ENCODE results near the gene VEGFD. TPM values are rescaled to one million over a fixed set of nuclear protein-coding genes. Genes with fewer than 3 reads are reported as not detected.
A peak's percentile ranks its signal among the peaks of the same experiment; 100 is the strongest.

VEGFD gene
- total RNA-seq, 4 donors from 2014 or later: 0.95 to 3.0 TPM; not detected in 2

DNA sequence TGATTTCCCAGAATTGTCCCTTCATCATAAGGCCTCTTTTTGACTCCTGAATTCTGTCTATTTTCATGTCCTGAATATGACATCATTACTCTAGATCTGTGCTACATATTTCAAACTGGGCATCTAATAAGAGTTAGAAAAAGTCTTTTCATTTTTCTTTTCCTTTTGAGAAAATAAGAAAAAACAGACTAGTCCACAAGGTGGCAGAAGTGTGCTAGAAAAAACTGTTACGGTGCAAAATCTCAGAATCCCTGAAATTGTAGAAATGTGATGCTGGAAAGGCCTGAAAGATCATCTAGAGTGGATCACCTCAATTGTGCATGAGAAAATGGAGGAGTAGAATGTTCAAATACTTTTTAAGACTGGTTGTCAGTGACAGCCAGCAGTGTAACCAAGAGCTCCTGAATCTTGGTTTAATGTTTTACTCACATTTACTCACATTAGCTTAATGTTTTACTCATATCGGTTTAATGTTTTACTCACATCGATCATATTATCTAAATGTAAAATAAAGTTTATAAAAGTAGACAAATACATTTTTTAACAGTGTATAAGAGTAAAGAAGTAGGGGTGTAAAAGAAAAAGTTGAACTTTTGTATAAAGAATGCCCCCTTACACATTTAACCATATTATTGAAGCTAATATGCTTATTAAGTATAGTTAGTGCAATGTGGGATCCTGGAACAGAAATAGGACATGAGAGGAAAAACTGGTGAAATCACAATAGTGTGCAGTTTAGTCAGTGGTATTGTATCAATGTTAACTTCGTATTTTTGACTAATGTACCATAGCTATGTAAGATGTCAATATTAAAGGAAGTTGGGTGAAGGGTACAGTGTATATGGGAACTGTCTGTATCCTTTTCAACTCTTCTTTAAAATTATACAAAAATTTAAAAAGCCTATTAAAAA, 84.0 kb downstream of the VEGFD start:
- Histone ChIP-seq H3K9me3 (no peaks in the 10 kb centered on the region), H3K27ac (peak overlapping the region; percentile 9 to 49 (median 36)), H3K4me1 (peaks cover 0 to 4% (median 0%) of the 10 kb centered on the region in 4 donors), H3K27me3 (no peaks in the 10 kb centered on the region), H3K36me3 (no peaks in the 10 kb centered on the region), H3K4me3 (no peak overlapping the region)
- intact Hi-C loops (cut with DNase I; ENCODE audit: low total_unique reads) (no loop called here), in situ Hi-C loops (cut with MboI; ENCODE audit: low pct_ligation_motif_present in 1 of 4, low pct_unique_long_range_greater_than_20kb in 1 of 4, low sequenced_read_pairs in 3 of 4) (no loop called here)
- TF ChIP-seq POLR2AphosphoS5 (IDR thresholded peaks at IDR 0.05) (no peak), EP300 (IDR thresholded peaks at IDR 0.05; ENCODE audit: low read depth) (no peak), POLR2A (IDR thresholded peaks at IDR 0.05) (no peak)
- TF ChIP-seq, protein P1, sequence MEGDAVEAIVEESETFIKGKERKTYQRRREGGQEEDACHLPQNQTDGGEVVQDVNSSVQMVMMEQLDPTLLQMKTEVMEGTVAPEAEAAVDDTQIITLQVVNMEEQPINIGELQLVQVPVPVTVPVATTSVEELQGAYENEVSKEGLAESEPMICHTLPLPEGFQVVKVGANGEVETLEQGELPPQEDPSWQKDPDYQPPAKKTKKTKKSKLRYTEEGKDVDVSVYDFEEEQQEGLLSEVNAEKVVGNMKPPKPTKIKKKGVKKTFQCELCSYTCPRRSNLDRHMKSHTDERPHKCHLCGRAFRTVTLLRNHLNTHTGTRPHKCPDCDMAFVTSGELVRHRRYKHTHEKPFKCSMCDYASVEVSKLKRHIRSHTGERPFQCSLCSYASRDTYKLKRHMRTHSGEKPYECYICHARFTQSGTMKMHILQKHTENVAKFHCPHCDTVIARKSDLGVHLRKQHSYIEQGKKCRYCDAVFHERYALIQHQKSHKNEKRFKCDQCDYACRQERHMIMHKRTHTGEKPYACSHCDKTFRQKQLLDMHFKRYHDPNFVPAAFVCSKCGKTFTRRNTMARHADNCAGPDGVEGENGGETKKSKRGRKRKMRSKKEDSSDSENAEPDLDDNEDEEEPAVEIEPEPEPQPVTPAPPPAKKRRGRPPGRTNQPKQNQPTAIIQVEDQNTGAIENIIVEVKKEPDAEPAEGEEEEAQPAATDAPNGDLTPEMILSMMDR (IDR thresholded peaks at IDR 0.05): peak; percentile 29 to 47 (median 32)
- 31% methylated on average over 3 to 4 of the region's 4 CpGs for WGBS, 2 donors (ENCODE audit: low coverage in 1 of 2)
- DNase-seq: no peak

DNA sequence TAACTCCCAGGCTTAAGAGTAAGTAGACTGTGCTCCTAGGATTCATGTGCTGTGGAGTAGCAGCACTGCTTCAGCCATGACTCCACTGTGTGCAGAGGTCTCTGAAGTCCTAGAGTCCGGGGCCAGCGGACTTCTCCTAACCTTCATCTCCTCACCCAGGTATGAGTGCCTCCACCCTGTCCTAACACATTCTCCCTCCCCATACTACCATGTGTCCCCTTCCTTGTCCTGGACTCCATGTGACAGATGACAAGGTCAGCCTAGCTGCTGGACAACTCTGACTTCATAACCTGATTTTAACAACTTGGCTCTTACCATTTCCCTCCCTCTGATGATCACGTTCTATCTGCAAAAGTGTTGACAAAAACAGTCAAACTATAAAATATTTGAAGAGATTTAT, 85.4 kb downstream of the VEGFD start:
- no peaks in the 10 kb centered on the region for H3K27me3 ChIP-seq
- no peaks in the 10 kb centered on the region for H3K36me3 ChIP-seq
- H3K9me3 ChIP-seq: no peaks in the 10 kb centered on the region
- H3K4me3 ChIP-seq: no peak overlapping the region
- peak overlapping the region in 2 of 4 donors; percentile 6 to 12 for H3K27ac ChIP-seq
- peaks cover 0 to 4% (median 0%) of the 10 kb centered on the region in 4 donors for H3K4me1 ChIP-seq
- TF ChIP-seq POLR2AphosphoS5 (IDR thresholded peaks at IDR 0.05) (no peak), EP300 (IDR thresholded peaks at IDR 0.05; ENCODE audit: low read depth) (no peak), POLR2A (IDR thresholded peaks at IDR 0.05) (no peak)
- TF ChIP-seq, protein P1 (IDR thresholded peaks at IDR 0.05): no peak
- DNase-seq: no peak
- in situ Hi-C loops (cut with MboI; ENCODE audit: low pct_ligation_motif_present in 1 of 4, low pct_unique_long_range_greater_than_20kb in 1 of 4, low sequenced_read_pairs in 3 of 4): no loop called here
- intact Hi-C loops (cut with DNase I; ENCODE audit: low total_unique reads): no loop called here
- WGBS, 2 donors (ENCODE audit: low coverage in 1 of 2): 60 to 74% methylated on average over 1 to 3 of the region's 3 CpGs

GRCh38 chrX:15298201-15298600, 86.0 kb downstream of the VEGFD start:
- Histone ChIP-seq H3K27ac (peak overlapping the region in 2 of 4 donors; percentile 6 to 12), H3K4me1 (peaks cover 0 to 4% (median 0%) of the 10 kb centered on the region in 4 donors), H3K27me3 (no peaks in the 10 kb centered on the region), H3K36me3 (no peaks in the 10 kb centered on the region), H3K9me3 (no peaks in the 10 kb centered on the region), H3K4me3 (no peak overlapping the region)
- WGBS, 2 donors (ENCODE audit: low coverage in 1 of 2): 65% methylated on average over 2 of the region's 2 CpGs; no CpG with 5 or more reads in 1 of the 2 donors
- DNase-seq: no peak
- in situ Hi-C loops (cut with MboI; ENCODE audit: low pct_ligation_motif_present in 1 of 4, low pct_unique_long_range_greater_than_20kb in 1 of 4, low sequenced_read_pairs in 3 of 4): no loop called here
- intact Hi-C loops (cut with DNase I; ENCODE audit: low total_unique reads): no loop called here
- no peak for TF ChIP-seq POLR2A (IDR thresholded peaks at IDR 0.05)
- TF ChIP-seq EP300 (IDR thresholded peaks at IDR 0.05; ENCODE audit: low read depth): no peak
- TF ChIP-seq POLR2AphosphoS5 (IDR thresholded peaks at IDR 0.05): no peak

Other genes with a start within 250 kb of the VEGFD start
- 1 to 10 TPM in 3 of 4 donors, not detected in 1; 1.8 to 3.0 (median 2.5) TPM for gene ASB9, start 114.3 kb downstream of the VEGFD start, total RNA-seq
- gene ASB11, start 68.8 kb downstream of the VEGFD start, total RNA-seq: 1 to 10 TPM in 1 of 4 donors, under 1 TPM in 1, not detected in 2; 0.32 to 1.1 TPM
- 10 to 100 TPM in 3 of 4 donors, 1 to 10 TPM in 1; 6.6 to 53.9 (median 12.7) TPM for gene PIGA, start 48.9 kb downstream of the VEGFD start, total RNA-seq
- gene PIR, start 108.9 kb upstream of the VEGFD start, total RNA-seq: 10 to 100 TPM in 2 of 4 donors, 1 to 10 TPM in 1, not detected in 1; 10.0 to 85.8 (median 11.6) TPM
- 1 to 10 TPM; 1.1 to 5.9 (median 3.4) TPM for gene BMX, start 116.4 kb upstream of the VEGFD start, total RNA-seq
- 10 to 100 TPM; 10.5 to 50.4 (median 32.1) TPM for gene ACE2, start 216.5 kb upstream of the VEGFD start, total RNA-seq

Data from transverse colon (tissue), 4 donors.